K562 (cell line): ENCODE results near the gene OR51G2. TPM values are rescaled to one million over a fixed set of nuclear protein-coding genes. Genes with fewer than 3 reads are reported as not detected.

Experiments
- ATAC-seq: fragments of 200-7000 bp; cut with Tn5 transposase; 3 replicates; pipeline ENCODE4 v1.9.1; 2020; ENCODE audit warnings: moderate library complexity
- BruUV-seq: library from RNA; stranded (reverse); fragments of 400-500 nt; replicated peaks from 2 replicates; lab custom pipeline; 2021; lab: Mats Ljungman, UMichigan
- CTCF ChIA-PET: fragments of 300-600 bp; formaldehyde crosslinking; extraction: SDS; loops from one replicate; lab custom pipeline; 2021; ENCODE audit warnings: low intra/inter-chr PET ratio; lab: Yijun Ruan, JAX
- POLR2A ChIA-PET: fragments of 300-600, 350-650 bp; sonication (Branson Sonifier 250); formaldehyde crosslinking; extraction: SDS; loops from one replicate; lab custom pipeline; 2021; ENCODE audit warnings: antibody characterized with exemption, inconsistent platforms; lab: Yijun Ruan, JAX
- DNase-seq, 4 experiments: peaks; one replicate each; pipeline versions ENCODE4 v3.0.0 to v3.0.0-alpha.2; 2011 to 2018; ENCODE audit warnings: low spot score in 3 of 4, mixed read lengths in 3 of 4; ENCODE audit errors: extremely low read depth in 1 of 4
- FAIRE-seq: peaks from 2 replicates; lab custom pipeline; 2011; peaks lifted over from hg19 to GRCh38; lab: Jason Lieb, UNC
- H2AFZ ChIP-seq: 2 replicates; pipeline ENCODE4 v1.6.0; 2011; ENCODE audit warnings: low read depth, low read length, control low read depth, inconsistent platforms
- H3K27ac ChIP-seq: fragments of 200-600 bp; 3 replicates; pipeline ENCODE4 v1.8.0; 2011; ENCODE audit warnings: low read depth, mild to moderate bottlenecking, control low read depth, inconsistent platforms, low read length, moderate library complexity, mixed read lengths; ENCODE audit errors: extremely low read depth
- H3K27me3 ChIP-seq, 2 experiments: fragments of 300-600 bp in 1 of 2; 2 replicates in 1 of 2; 3 replicates in 1 of 2; pipeline versions ENCODE4 v1.6.0 to v1.8.0; 2011; ENCODE audit warnings: inconsistent platforms in 2 of 2, low read length in 2 of 2, mild to moderate bottlenecking in 1 of 2, mixed read lengths in 1 of 2, moderate library complexity in 1 of 2; ENCODE audit not compliant: control insufficient read depth in 2 of 2, insufficient read depth in 2 of 2
- H3K36me3 ChIP-seq: fragments of 300-600 bp; 3 replicates; pipeline ENCODE4 v1.8.0; 2011; ENCODE audit warnings: mild to moderate bottlenecking, low read length, inconsistent platforms; ENCODE audit not compliant: control insufficient read depth, insufficient read depth
- H3K4me1 ChIP-seq, 2 experiments: fragments of 200-600 bp in 1 of 2; replicated peaks in 1 of 2; 2 replicates in 1 of 2; 3 replicates in 1 of 2; pipeline versions ENCODE4 v1.5.1 to v1.8.0; 2011; ENCODE audit warnings: inconsistent platforms in 2 of 2, low read length in 2 of 2, mild to moderate bottlenecking in 1 of 2, mixed read lengths in 1 of 2, moderate library complexity in 1 of 2; ENCODE audit not compliant: control insufficient read depth in 2 of 2, insufficient read depth in 2 of 2
- H3K4me2 ChIP-seq: 2 replicates; pipeline ENCODE4 v1.6.1; 2011; ENCODE audit warnings: low read length, control low read depth, inconsistent platforms, mixed read lengths; ENCODE audit not compliant: insufficient read depth
- H3K4me3 ChIP-seq: fragments of 200-600 bp; sonication (generic), shearing (Covaris generic); 2 replicates; pipeline ENCODE4 v1.5.1; 2016; ENCODE audit warnings: control low read depth, inconsistent platforms
- H3K79me2 ChIP-seq: fragments of 200-600 bp; 3 replicates; pipeline ENCODE4 v1.8.0; 2011; ENCODE audit warnings: low read length, inconsistent platforms; ENCODE audit not compliant: control insufficient read depth, insufficient read depth
- H3K9ac ChIP-seq, 2 experiments: 2 replicates each; pipeline versions ENCODE4 v1.6.0 to v1.6.1; 2011; ENCODE audit warnings: low read depth in 2 of 2, low read length in 2 of 2, control low read depth in 1 of 2, inconsistent platforms in 1 of 2, mild to moderate bottlenecking in 1 of 2, mixed read lengths in 1 of 2; ENCODE audit not compliant: insufficient read depth in 1 of 2
- H3K9me1 ChIP-seq: one replicate; pipeline ENCODE4 v1.6.0; 2011; ENCODE audit warnings: inconsistent platforms, mild to moderate bottlenecking, low read length, moderate library complexity; ENCODE audit not compliant: control insufficient read depth, insufficient read depth
- H3K9me3 ChIP-seq: replicated peaks from 2 replicates; pipeline ENCODE4 v1.5.1; 2011; ENCODE audit warnings: low read depth, low read length, inconsistent platforms; ENCODE audit not compliant: control insufficient read depth, insufficient read depth
- H4K20me1 ChIP-seq: replicated peaks from 2 replicates; pipeline ENCODE4 v1.6.1; 2011; ENCODE audit warnings: low read length, inconsistent platforms, mixed read lengths; ENCODE audit not compliant: control insufficient read depth, insufficient read depth
- BRD9 ChIP-seq: fragments of 450-650 bp; IDR thresholded peaks from 2 replicates; pipeline ENCODE4 v1.6.1; 2018; ENCODE audit warnings: low read depth; ENCODE audit not compliant: partially characterized antibody
- BRF2 ChIP-seq: IDR thresholded peaks from 3 replicates; pipeline ENCODE4 v1.6.1; 2011; ENCODE audit warnings: borderline replicate concordance, mild to moderate bottlenecking; ENCODE audit not compliant: insufficient read length, insufficient read depth
- CEBPZ ChIP-seq: fragments of 150-350 bp; IDR thresholded peaks from 2 replicates; pipeline ENCODE4 v1.6.1; 2014; ENCODE audit warnings: low read depth, mild to moderate bottlenecking, low read length, borderline replicate concordance
- ERF ChIP-seq: fragments of 450-650 bp; formaldehyde crosslinking; IDR thresholded peaks from 2 replicates; pipeline ENCODE4 v1.4.0; 2020; ENCODE audit warnings: mild to moderate bottlenecking, mixed read lengths
- FOXP1 ChIP-seq: sonication (generic); formaldehyde crosslinking; IDR thresholded peaks from 2 replicates; pipeline ENCODE4 v1.8.0; 2022; ENCODE audit warnings: mild to moderate bottlenecking, missing genetic modification reagents
- HMG20B ChIP-seq: fragments of 250-450 bp; sonication (Bioruptor Pico); IDR thresholded peaks from 2 replicates; pipeline ENCODE4 v1.5.0; 2021; ENCODE audit warnings: mild to moderate bottlenecking
- JUN ChIP-seq, 2 experiments: sonication (generic) in 1 of 2; formaldehyde crosslinking in 1 of 2; IDR thresholded peaks; 2 replicates each; pipeline versions ENCODE4 v1.6.1 to v1.8.0; 2012 to 2022; ENCODE audit warnings: borderline replicate concordance in 2 of 2, mild to moderate bottlenecking in 2 of 2, improper control_type of control experiment in 1 of 2, low read depth in 1 of 2, low read length in 1 of 2, missing genetic modification reagents in 1 of 2
- MAFF ChIP-seq: IDR thresholded peaks from 2 replicates; pipeline ENCODE4 v1.6.1; 2012; ENCODE audit warnings: low read length, improper control_type of control experiment
- MAFG ChIP-seq: fragments of 450-650 bp; conservative IDR thresholded peaks from 2 replicates; pipeline ENCODE4 v1.6.1; 2016; ENCODE audit warnings: missing genetic modification characterization, missing compliant biosample characterization
- MTF1 ChIP-seq: fragments of 250-450 bp; sonication (Bioruptor Pico); IDR thresholded peaks from 2 replicates; pipeline ENCODE4 v1.9.0; 2021; ENCODE audit warnings: moderate library complexity, mild to moderate bottlenecking, inconsistent platforms, borderline replicate concordance
- MXI1 ChIP-seq: IDR thresholded peaks from 2 replicates; pipeline ENCODE4 v1.6.1; 2011; ENCODE audit warnings: low read depth, mild to moderate bottlenecking, improper control_type of control experiment, low read length
- PCBP1 ChIP-seq: fragments of 200-400 bp; formaldehyde crosslinking; IDR thresholded peaks from 2 replicates; pipeline ENCODE4 v1.6.1; 2018; ENCODE audit warnings: mild to moderate bottlenecking, low read depth, low read length; ENCODE audit not compliant: poor library complexity, severe bottlenecking
- PHF8 ChIP-seq: fragments of 200-600 bp; sonication (generic); IDR thresholded peaks from 2 replicates; pipeline ENCODE4 v1.6.1; 2012; ENCODE audit warnings: mixed run types, mild to moderate bottlenecking, inconsistent platforms, low read length, moderate library complexity, borderline replicate concordance
- RBM22 ChIP-seq: fragments of 200-400 bp; formaldehyde crosslinking; IDR thresholded peaks from 2 replicates; pipeline ENCODE4 v1.6.1; 2018; ENCODE audit warnings: low read length, low read depth; ENCODE audit not compliant: poor library complexity, severe bottlenecking
- SNIP1 ChIP-seq: fragments of 450-650 bp; IDR thresholded peaks from 2 replicates; pipeline ENCODE4 v1.7.1; 2017; ENCODE audit warnings: low read depth, mild to moderate bottlenecking
- TBL1XR1 ChIP-seq, 2 experiments: IDR thresholded peaks; 2 replicates each; pipeline ENCODE4 v1.6.1; 2012; ENCODE audit warnings: improper control_type of control experiment in 2 of 2, low read length in 2 of 2, mild to moderate bottlenecking in 1 of 2
- TCF7L2 ChIP-seq: fragments of 150-350 bp; IDR thresholded peaks from 2 replicates; pipeline ENCODE4 v1.6.1; 2016; ENCODE audit warnings: low read depth, mild to moderate bottlenecking, low read length, moderate library complexity
- ZFP30 ChIP-seq: fragments of 250-450 bp; sonication (Bioruptor Pico); IDR thresholded peaks from 2 replicates; pipeline ENCODE4 v1.8.0; 2022; ENCODE audit warnings: moderate library complexity, mild to moderate bottlenecking, inconsistent platforms, borderline replicate concordance
- ZNF316 ChIP-seq: fragments of 450-650 bp; IDR thresholded peaks from 2 replicates; pipeline ENCODE4 v1.6.1; 2016
- ZNF785 ChIP-seq: fragments of 250-450 bp; sonication (Bioruptor Pico); IDR thresholded peaks from 2 replicates; pipeline ENCODE4 v1.4.0; 2020; ENCODE audit warnings: mild to moderate bottlenecking
- WGBS: fragments of 100-300 bp; shearing (Covaris generic); methylation state at CpG from one replicate; pipeline ENCODE4 v1.1.6; 2016; ENCODE audit warnings: low coverage, mixed read lengths; ENCODE audit not compliant: insufficient coverage; ENCODE audit errors: missing lambda C conversion rate; 5-methylcytosine and 5-hydroxymethylcytosine counted together
- in situ Hi-C: fragments of 300-500 bp; cut with MboI; formaldehyde crosslinking; loops from 4 replicates; pipeline ENCODE4 v1.15.0; 2018; ENCODE audit warnings: inconsistent platforms, mixed read lengths
- intact Hi-C: fragments of 100-400 bp; cut with micrococcal nuclease; formaldehyde crosslinking; loops from 2 replicates; pipeline ENCODE4 v1.14.2; 2022
- polyA plus RNA-seq, 8 experiments: library from polyadenylated mRNA; depleted of rRNA in 4 of 8; stranded (reverse) in 5 of 8; unstranded in 3 of 8; fragments of >200 nt; fragmentation: Nextera tagmentation in 2 of 8; fragmentation: Illumina TruSeq in 1 of 8; extraction: Ambion mirVana in 2 of 8; extraction: Trizol in 1 of 8; gene quantifications; 2 replicates each; pipeline versions ENCODE4 v1.2.1 to v1.2.3, GENCODE V29; 2011 to 2014; ENCODE audit warnings: inconsistent platforms in 1 of 8, missing spikeins in 1 of 8
- total RNA-seq, 7 experiments: library from RNA; depleted of rRNA in 6 of 7; stranded (reverse); fragments of >200 nt in 6 of 7; fragmentation: Illumina TruSeq in 2 of 7; extraction: Trizol in 2 of 7; gene quantifications; 2 replicates each; pipeline versions ENCODE4 v1.2.1 to v1.2.3, GENCODE V29; 2011 to 2021; ENCODE audit warnings: low replicate concordance in 1 of 7

Gene OR51G2
- total and polyA plus RNA-seq, 9 of the 15 experiments (the other 6 are each of a cell fraction or from before 2014, with no cell fraction given): not detected

GRCh38 chr11:4960877-4961276, 41.7 kb upstream of the OR51G2 start:
- no peaks in the 10 kb centered on the region for H3K27me3 ChIP-seq
- H4K20me1 ChIP-seq: no peaks in the 10 kb centered on the region
- BruUV-seq: no TSS peak
- H3K9me3 ChIP-seq: no peaks in the 10 kb centered on the region
- 4% methylated on average over 3 of the region's 3 CpGs for WGBS
- H3K4me1 ChIP-seq: no peaks in the 10 kb centered on the region
- no peaks in the 10 kb centered on the region for H3K79me2 ChIP-seq
- POLR2A ChIA-PET: no interaction called here
- H3K9me1 ChIP-seq: no peaks in the 10 kb centered on the region
- no peak overlapping the region for H3K27ac ChIP-seq
- ATAC-seq: no peak
- no peak for DNase-seq
- no peak overlapping the region for H3K4me3 ChIP-seq
- intact Hi-C loops: no loop called here
- no peak overlapping the region for H2AFZ ChIP-seq
- H3K9ac ChIP-seq: no peak overlapping the region
- FAIRE-seq: no peak
- H3K4me2 ChIP-seq: no peak overlapping the region
- in situ Hi-C loops: no loop called here
- CTCF ChIA-PET: no interaction called here
- no peaks in the 10 kb centered on the region for H3K36me3 ChIP-seq
- TF ChIP-seq ZFP30 (CRISPR knock-in tag): no peak
- 0 out of 2 replicates have a peak, but pooled peaks have one; percentile 14 for TF ChIP-seq MAFF
- TF ChIP-seq MTF1 (CRISPR knock-in tag): no peak
- 0 out of 2 replicates have a peak, but pooled peaks have one; percentile 24 for TF ChIP-seq JUN (IDR thresholded peaks at IDR 0.05; ENCODE audit: borderline replicate concordance, low read depth, low read length)
- TF ChIP-seq JUN (CRISPR knock-in tag; IDR thresholded peaks at IDR 0.05; ENCODE audit: borderline replicate concordance): no peak
- TF ChIP-seq FOXP1 (CRISPR knock-in tag): no peak
- no peak for TF ChIP-seq SNIP1
- no peak for TF ChIP-seq MXI1
- TF ChIP-seq BRD9: no peak
- no peak for TF ChIP-seq TCF7L2
- no peak for TF ChIP-seq RBM22
- 0 out of 2 replicates have a peak, but pooled peaks have one; percentile 17 for TF ChIP-seq ZNF316
- no peak for TF ChIP-seq PCBP1
- TF ChIP-seq CEBPZ: no peak
- no peak for TF ChIP-seq PHF8
- TF ChIP-seq TBL1XR1 (IDR thresholded peaks at IDR 0.05; ENCODE audit: low read length in 2 of 2): no peak
- no peak for TF ChIP-seq ZNF785 (CRISPR knock-in tag)
- no peak for TF ChIP-seq BRF2
- TF ChIP-seq HMG20B (CRISPR knock-in tag): no peak
- TF ChIP-seq ERF (CRISPR knock-in tag): no peak
- TF ChIP-seq MAFG (tag): peak; percentile 44; the same call in 1 of the 2 replicates
